Right kidney (tissue), 1 donor: Measurements from ENCODE around the gene SIPA1L3.
"Not testable (repeated sequence)": the region's sequence is repeated elsewhere in the genome, so short reads cannot be mapped to it uniquely, and the experiment has no call there.

Experiments used
- DNase-seq: peaks from one replicate; pipeline ENCODE4 v3.0.0-alpha.2; 2016

Gene SIPA1L3

DNA sequence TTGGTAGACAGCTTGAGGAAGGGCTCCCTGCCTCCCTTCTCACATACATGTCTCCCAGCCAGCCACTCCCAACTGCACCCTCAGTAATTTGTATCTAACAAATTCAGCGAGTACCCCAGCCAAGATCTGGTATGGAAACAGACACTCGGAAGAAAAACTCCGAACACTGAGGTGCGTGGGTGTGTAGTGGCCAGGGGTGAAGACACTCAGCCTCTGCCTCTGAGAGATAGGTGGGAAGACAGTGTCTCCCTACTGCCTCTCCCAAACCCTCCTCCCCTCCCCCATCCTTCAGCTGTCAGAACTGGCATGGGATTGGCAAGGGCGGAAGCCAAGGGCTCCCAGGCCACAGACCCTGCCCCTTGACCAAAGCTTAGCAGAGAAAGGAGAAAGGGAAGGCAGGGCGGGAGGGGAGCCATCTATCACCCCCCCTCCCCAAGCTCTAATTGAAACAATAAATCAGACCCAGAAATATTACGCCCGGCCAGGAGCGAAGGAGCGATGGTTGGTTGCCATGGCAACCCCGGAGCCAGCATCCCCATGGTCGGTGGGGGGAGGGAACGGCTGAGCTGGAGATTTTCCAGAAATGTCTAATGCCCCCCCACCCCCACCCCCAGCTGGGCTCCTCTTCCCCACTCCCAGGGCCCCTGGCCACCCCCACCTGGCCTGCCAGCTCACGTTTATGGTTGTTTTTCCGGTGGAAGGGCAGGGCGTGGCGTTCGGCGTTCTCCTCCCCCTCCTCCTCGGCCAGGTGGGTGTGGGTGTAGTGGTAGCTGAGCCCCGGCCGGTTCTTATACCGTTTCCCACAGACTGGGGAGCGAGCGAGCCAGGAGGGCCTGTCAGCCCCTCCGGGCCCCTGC is 310.0 kb downstream of the SIPA1L3 start:
- DNase-seq, result no peak

GRCh38 chr19:38218204-38218603 is 311.2 kb downstream of the SIPA1L3 start:
- DNase-seq, result no peak

- no peak for DNase-seq
These were observed 312.2 kb downstream of the SIPA1L3 start for GRCh38 chr19:38219221-38219620.

GRCh38 chr19:38221421-38221820 is 314.4 kb downstream of the SIPA1L3 start:
- no peak for DNase-seq

DNA sequence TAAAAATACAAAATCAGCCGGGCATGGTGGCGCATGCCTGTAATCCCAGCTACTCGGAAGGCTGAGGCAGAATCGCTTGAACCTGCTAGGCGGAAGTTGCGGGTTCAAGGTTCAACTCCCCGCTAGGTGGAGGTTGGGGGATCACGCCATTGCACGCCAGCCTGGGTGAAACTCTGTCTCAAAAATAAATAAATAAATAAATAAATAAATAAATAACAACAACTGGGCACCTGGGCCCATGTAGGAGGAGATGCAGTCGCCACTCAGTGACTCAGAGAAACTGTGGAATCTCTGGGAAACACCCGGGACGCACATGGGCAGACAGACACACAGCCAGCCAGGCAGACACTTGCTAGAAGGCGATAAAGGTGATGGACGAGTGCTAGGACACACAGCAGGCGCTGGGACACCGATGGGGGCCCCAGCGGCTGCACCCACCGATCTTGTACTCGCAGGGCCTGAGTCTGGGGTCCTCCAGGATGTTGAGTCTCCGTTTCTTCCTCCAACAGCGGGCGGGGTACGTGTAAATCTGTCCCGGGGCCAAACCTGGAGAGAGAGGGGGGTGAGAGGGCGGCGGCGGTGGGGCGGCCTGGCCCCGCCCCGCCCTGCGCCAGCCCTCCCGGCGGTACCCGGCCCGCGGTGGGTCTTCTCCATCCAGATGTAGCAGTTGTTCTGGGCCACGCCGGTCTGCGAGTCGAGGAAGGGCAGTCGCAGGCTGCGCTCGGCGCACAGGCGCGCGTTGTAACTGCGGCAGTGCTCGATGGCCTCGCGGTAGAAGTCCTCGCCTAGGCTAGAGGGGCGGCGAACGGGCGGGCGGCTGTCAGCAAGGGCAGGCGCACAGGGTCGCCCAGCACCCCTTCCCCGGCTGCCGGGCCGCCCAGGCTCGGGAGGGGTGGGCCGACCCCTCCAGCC is 315.2 kb downstream of the SIPA1L3 start:
- no peak for DNase-seq

GRCh38 chr19:38223119-38223523 is 316.1 kb downstream of the SIPA1L3 start:
- DNase-seq, result no peak

GRCh38 chr19:38223617-38224013 is 316.6 kb downstream of the SIPA1L3 start:
- DNase-seq, result no peak

DNA sequence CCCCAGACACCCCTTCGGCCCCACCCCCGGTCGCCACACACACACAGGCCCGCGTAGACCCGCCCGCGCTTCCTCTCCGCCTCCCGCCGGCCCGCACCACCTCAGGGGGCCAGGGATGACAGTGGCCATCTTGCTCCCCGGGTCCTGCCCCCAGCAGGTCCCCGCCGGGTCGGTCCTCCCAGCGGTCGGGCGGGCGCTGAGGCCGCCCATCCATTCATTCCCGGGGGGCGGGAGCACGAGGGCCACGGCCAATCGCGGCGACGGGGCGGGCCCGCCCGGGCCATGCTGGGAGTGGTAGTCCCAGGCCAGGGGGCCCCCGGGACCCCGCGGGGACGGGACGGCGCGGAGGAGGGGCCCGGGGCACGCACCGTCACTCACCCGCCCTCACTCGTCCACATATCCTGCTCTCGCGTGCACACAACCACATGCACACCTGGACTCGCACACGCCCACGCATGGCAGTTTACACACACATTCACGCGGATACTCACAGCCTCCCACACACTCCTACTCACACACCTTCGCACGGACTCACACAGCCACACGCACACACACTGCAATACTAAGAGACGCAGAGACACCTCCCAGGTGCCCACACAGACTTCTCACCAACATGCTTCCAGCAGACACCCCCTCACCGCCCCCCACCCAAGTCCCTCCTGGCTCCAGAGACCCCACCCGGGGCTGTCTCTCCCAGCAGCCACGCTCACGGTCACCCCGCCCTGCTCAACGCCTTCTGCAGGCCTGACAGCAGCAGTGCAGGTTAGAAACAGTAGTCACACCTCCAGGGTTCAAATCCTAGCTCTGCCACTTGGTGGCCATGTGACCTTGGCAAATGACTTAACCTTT is 317.2 kb downstream of the SIPA1L3 start, which contains the start of gene DPF1:
DPF1 (minus strand) TSS at position 209 of the 849 bp plus-strand sequence; CDS start at position 129, 80 bp downstream.
- peak; percentile 75 for DNase-seq

GRCh38 chr19:38224863-38225218 is 317.8 kb downstream of the SIPA1L3 start:
- DNase-seq, result not testable (repeated sequence)

GRCh38 chr19:38227287-38228004 is 320.4 kb downstream of the SIPA1L3 start:
- DNase-seq, result no peak

- DNase-seq, result no peak
These were observed 321.0 kb downstream of the SIPA1L3 start for GRCh38 chr19:38228005-38228377.

DNA sequence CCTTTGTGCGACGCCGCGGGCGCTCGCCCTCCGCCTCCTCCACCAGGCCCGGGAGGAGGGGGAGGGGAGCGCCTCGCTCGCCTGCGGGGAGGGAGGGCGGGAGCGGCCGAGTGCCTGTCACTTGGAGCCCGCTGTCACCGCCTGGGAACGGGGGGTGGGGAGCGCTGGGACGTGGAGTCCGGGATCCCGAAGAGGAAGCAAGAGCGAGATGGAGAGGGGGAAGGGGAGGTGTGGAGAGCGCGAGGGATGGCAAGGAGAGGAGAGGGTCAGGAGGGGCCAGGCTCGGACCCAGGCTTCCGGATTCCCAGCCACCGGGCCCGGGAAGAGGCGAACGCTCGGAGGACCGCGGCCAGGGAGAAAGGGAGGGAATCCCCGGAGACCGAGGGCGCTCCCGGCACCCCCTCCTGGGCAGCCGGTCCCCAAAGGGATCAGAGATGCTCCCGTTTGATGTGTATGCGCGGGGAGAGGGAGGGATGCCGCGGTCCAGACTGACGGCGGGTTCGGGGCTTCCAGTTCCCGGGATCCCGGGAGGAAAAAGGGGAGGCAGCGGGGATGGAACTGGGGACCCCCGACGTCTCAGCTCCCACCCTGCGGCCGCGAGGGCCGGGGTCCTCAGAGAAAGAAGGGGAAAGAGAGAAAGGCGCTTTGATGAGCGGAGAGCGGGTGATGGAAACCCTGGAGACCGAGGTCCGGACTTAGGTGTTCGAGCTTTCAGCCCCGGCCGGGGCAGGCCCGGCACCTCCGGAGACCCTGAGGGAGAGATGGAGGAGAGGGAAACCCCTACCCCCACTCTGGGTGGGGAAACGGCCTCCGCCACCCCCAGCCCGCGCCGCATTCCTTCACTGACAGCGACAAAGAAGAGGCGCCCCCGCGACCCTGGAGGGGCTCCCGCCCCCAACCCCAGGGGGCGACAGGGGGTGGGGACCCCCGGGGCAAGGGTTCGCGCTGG is 321.8 kb downstream of the SIPA1L3 start:
- DNase-seq, result no peak

DNA sequence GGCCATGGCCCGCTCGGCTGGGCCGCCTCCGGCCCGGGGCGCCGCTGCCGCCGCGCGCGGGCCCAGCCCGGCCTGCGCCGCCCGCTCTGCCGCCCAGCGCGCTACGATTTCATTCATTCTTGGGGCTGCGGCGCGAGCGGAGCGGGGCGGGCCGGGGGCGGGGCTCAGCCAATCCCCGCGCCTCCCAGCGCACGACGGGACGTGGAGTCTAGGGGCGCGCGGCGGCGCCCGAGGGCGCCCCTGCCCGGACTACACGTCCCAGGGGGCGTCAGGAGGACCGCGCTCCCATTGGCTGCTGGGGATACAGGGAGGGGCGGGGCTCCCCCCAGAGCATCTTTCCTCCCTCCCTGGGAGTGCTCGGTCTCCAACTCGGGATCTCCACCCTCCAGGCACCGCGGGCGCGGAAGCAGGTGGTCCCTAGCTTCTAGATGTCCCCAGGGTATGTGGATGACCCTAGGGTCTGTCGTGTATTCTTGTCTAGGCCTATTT is 322.6 kb downstream of the SIPA1L3 start:
- no peak for DNase-seq

- DNase-seq, result not testable (repeated sequence)
These were observed 323.6 kb downstream of the SIPA1L3 start for GRCh38 chr19:38230506-38231133.

GRCh38 chr19:38231918-38232317 is 324.9 kb downstream of the SIPA1L3 start:
- DNase-seq, result no peak

DNA sequence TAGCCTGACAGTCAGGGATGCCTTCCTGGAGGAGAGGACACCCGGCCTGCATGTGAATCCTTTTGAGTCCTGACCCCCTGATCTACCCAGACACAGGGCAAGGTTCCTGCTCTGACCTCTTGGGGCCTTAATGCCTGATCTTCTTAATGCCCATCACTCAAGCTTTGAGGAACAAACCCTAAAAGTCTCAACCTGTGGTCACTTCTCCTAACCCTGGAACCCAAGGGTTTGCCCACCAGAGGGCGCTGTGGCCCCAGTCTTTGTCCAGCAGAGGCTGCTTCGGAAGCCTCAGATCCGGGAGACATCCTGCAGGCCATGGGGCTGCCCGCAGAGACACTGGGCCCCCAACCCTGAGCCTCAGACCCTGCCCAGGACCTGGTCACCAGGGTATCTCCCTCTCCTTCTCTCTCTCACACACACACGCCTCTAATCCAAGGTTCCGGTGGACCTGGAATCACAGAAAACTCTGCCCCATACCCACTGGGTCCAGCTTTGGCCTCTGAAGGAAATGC is 326.8 kb downstream of the SIPA1L3 start:
- no peak for DNase-seq

DNA sequence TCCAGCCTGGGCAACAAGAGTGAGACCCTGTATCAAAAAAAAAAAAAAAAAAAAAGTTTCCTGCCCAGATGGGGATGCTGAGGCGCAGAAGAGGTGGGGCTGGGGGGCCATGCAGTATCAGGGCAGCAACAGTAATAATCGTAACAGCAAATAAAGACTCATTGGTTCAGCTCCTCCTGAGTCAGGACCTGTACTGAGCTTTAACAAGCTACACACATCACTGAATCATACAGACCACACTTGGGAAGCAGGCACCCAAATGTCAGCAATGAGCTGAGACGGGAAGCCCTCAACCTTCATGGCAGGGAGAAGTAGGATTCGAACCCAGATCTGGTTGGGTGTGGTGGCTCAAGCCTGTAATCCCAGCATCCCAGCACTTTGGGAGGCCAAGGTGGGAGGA is 327.6 kb downstream of the SIPA1L3 start:
- DNase-seq, result no peak

GRCh38 chr19:38239816-38240215 is 332.8 kb downstream of the SIPA1L3 start:
- no peak for DNase-seq

- no peak for DNase-seq
These were observed 336.3 kb downstream of the SIPA1L3 start for GRCh38 chr19:38243279-38243673.
